NT2/D1 (cell line): ENCODE measurements around the gene SSU72.

Source experiments
- DNase-seq: peaks from one replicate; pipeline ENCODE4 v3.0.0-alpha.2; 2011; ENCODE audit warnings: low read depth, low spot score
- H3K27me3 ChIP-seq: 2 replicates; pipeline ENCODE4 v1.6.0; 2011; ENCODE audit warnings: mild to moderate bottlenecking; ENCODE audit not compliant: insufficient read length, insufficient read depth
- H3K36me3 ChIP-seq: 2 replicates; pipeline ENCODE4 v1.6.1; 2011; ENCODE audit warnings: mild to moderate bottlenecking, low read length, mixed read lengths; ENCODE audit not compliant: insufficient read depth, insufficient read length
- H3K4me1 ChIP-seq: 2 replicates; pipeline ENCODE4 v1.5.1; 2011; ENCODE audit not compliant: insufficient read depth, insufficient read length
- H3K4me3 ChIP-seq: 2 replicates; pipeline ENCODE4 v1.5.1; 2011; ENCODE audit warnings: low read depth; ENCODE audit not compliant: insufficient read length
- H3K9ac ChIP-seq: 2 replicates; pipeline ENCODE4 v1.6.0; 2011; ENCODE audit warnings: low read depth; ENCODE audit not compliant: insufficient read length
- H3K9me3 ChIP-seq: 2 replicates; pipeline ENCODE4 v1.5.1; 2011; ENCODE audit warnings: mild to moderate bottlenecking, low read length; ENCODE audit not compliant: insufficient read depth
- SUZ12 ChIP-seq: IDR thresholded peaks from 2 replicates; pipeline ENCODE4 v1.6.1; 2011; ENCODE audit not compliant: insufficient read length, insufficient read depth; ENCODE audit errors: extremely low read depth
- YY1 ChIP-seq: IDR thresholded peaks from 2 replicates; pipeline ENCODE4 v1.6.1; 2011; ENCODE audit not compliant: insufficient read length, insufficient read depth
- ZNF274 ChIP-seq: IDR thresholded peaks from 2 replicates; pipeline ENCODE4 v1.6.1; 2011; ENCODE audit warnings: mild to moderate bottlenecking, low read depth, low read length

The SSU72 gene

DNA sequence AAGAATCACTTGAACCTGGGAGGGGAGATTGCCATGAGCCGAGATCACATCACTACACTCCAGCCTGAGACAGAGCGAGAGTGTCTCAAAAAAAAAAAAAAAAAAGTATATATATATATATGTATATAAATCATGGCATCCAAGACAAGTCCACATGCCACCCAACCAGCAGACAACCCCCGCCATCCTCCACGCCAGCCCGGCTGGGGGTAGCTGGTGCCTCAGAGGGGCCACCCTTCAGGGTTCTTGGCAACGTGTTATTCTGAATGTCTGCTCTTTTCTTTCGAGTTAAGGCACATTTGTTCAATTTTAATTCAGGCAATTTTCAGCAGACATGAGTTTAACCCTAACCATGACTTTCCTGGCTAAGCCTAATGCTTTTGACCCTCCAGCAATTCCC is 24.6 kb downstream of the SSU72 start:
- Histone ChIP-seq H3K4me3 (no peak overlapping the region), H3K4me1 (peaks cover 20% of the 10 kb centered on the region), H3K9ac (no peak overlapping the region), H3K36me3 (peaks cover 73% of the 10 kb centered on the region), H3K27me3 (no peaks in the 10 kb centered on the region), H3K9me3 (no peaks in the 10 kb centered on the region)
- TF ChIP-seq YY1, result no peak
- no peak for TF ChIP-seq SUZ12
- TF ChIP-seq ZNF274, result no peak
- no peak for DNase-seq

DNA sequence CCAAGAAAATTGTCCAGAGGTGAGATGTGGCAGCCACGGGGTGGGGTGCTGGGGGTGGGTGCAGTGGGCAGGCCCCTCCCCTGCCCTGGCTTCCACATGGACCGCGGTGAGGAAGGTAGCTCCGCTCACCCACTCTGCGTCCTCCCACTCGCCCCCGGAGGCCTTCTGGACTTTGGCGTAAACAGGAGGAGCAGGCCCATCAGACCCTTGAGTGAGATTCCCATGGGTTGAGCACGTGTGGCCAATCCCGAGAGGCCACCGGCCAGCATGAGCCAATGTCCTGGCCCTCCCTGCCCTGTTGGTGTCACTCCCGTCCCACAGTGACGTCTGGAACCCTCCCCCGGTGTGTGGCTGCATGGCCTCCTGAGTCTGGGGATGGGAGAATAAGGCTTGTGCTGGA is 26.1 kb downstream of the SSU72 start:
- peaks cover 70% of the 10 kb centered on the region for H3K36me3 ChIP-seq
- TF ChIP-seq SUZ12, result no peak
- TF ChIP-seq ZNF274, result no peak
- TF ChIP-seq YY1, result no peak
- H3K27me3 ChIP-seq, result no peaks in the 10 kb centered on the region
- H3K9ac ChIP-seq, result no peak overlapping the region
- DNase-seq, result no peak
- H3K4me1 ChIP-seq, result peaks cover 16% of the 10 kb centered on the region
- no peaks in the 10 kb centered on the region for H3K9me3 ChIP-seq
- H3K4me3 ChIP-seq, result no peak overlapping the region

DNA sequence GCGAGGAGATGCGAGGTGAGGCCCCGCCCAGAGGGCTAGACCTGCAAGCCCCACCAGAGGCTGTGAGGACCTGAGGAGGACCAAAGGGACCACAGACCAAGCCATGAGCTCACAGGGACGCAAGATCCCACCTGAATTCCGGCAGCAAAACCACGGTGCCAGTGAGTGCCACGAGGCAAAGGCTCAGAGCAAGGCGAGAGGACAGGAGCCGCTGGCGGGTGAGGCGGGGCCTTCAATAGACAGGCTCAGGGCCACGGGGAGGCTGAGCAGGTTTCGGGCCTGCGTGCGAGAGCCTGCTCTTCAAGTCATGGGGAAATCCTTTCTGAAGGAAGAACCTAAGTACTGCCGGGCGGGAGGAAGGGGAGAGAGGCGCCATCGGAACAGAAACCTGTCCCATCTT is 27.2 kb downstream of the SSU72 start:
- Histone ChIP-seq H3K4me1 (peaks cover 16% of the 10 kb centered on the region), H3K27me3 (no peaks in the 10 kb centered on the region), H3K36me3 (peaks cover 75% of the 10 kb centered on the region), H3K9ac (no peak overlapping the region), H3K9me3 (no peaks in the 10 kb centered on the region), H3K4me3 (no peak overlapping the region)
- DNase-seq, result no peak
- TF ChIP-seq YY1 (no peak), SUZ12 (no peak), ZNF274 (no peak)

DNA sequence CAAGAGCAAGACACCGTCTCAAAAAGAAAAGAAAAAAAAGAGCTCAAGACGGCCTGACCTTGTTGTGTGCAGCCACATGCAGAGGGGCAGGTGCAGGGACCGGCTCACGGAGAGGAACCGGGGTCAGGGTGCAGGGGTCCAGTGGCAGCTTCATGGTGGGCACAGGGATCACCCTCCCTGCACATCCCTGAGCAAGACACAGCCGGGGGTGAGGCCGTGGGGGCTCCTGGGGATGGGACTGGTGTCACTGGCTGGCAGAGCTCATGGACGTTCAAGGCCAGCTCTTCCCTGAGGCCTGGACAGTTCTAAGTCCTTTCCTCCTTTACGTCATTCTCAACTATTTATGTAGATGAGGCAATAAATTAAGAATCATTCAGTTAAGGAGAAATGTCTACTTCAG is 27.7 kb downstream of the SSU72 start:
- Histone ChIP-seq H3K9me3 (no peaks in the 10 kb centered on the region), H3K9ac (no peak overlapping the region), H3K36me3 (peaks cover 75% of the 10 kb centered on the region), H3K27me3 (no peaks in the 10 kb centered on the region), H3K4me1 (peaks cover 16% of the 10 kb centered on the region), H3K4me3 (no peak overlapping the region)
- DNase-seq, result no peak
- TF ChIP-seq SUZ12 (no peak), YY1 (no peak), ZNF274 (no peak)

DNA sequence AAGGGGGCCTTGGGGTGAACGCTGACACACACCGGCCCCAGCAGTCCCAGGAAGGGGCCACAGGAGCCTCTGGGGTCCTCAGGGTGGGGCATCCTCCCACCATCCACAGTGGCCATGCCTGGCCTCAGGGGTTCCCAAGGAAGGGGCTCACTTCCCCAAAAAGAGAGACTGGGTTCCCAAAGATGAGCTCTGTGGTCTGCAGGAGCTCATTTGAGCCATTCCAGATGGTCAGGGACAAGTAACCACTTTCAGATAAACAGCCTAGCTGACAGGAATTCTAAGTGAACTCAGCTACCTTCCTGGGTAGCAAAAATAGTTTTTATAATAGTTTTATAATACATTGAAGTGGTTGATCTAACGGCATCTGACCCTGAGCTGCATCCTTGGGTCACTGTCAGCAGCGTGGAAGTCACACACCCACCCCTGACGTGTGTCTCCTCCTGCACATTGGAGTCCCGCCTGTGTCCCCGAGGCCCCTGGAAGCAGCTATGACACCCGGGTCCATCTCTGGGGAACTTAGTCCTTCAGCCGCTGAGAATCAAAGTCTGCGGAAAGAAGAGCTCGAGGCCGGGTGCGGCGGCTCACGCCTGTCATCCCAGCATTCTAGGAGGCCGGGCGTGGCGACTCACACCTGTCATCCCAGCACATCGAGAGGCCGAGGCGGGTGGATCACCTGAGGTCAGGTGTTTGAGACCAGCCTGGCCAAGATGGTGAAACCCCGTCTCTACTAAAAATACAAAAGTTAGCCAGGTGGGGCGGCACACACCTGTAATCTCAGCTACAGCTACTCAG is 28.5 kb downstream of the SSU72 start:
- Histone ChIP-seq H3K4me3 (no peak overlapping the region), H3K9me3 (no peaks in the 10 kb centered on the region), H3K27me3 (no peaks in the 10 kb centered on the region), H3K36me3 (peaks cover 77% of the 10 kb centered on the region), H3K4me1 (peaks cover 10% of the 10 kb centered on the region), H3K9ac (no peak overlapping the region)
- TF ChIP-seq SUZ12 (no peak), ZNF274 (no peak), YY1 (no peak)
- DNase-seq, result no peak

DNA sequence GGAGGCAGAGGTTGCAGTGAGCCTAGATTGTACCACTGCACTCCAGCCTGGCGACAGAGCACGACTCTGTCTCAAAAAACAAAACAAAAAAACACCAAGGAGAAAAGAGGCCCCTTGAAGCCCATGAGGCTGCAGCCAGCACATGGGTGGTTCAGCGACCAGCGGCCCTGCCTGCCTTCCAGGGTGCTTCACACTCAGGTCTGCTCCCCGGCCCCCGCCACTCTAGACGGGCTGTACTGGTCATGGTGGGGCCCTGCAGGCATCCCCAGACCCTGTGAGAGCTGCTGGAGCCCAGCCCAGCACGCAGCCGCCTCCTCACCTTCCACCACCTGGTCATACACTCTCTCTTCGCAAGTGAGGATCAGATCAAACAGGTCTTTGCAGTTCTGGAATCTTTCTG is 30.1 kb downstream of the SSU72 start:
- Histone ChIP-seq H3K4me3 (no peak overlapping the region), H3K27me3 (no peaks in the 10 kb centered on the region), H3K4me1 (peaks cover 6% of the 10 kb centered on the region), H3K9ac (no peak overlapping the region), H3K36me3 (peaks cover 71% of the 10 kb centered on the region), H3K9me3 (no peaks in the 10 kb centered on the region)
- no peak for DNase-seq
- TF ChIP-seq ZNF274 (no peak), SUZ12 (no peak), YY1 (no peak)

DNA sequence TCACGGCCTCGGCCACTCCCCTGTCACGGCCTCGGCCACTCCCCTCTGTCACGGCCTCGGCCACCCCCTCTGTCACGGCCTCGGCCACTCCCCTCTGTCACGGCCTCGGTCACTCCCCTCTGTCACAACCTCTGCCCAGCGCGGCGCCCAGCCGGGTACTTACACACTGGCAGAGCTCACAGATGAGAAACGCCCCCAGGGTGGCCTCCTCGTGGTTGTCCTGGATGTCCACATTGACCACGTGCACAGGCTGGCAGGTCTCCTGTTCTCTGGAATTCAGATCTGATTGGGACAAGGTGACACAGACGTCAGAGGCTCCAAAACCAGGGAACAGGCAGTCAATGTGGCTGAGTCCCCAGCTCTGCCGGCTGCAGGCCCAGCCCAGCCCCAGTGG is 31.0 kb downstream of the SSU72 start:
- Histone ChIP-seq H3K4me3 (no peak overlapping the region), H3K9me3 (no peaks in the 10 kb centered on the region), H3K9ac (no peak overlapping the region), H3K27me3 (no peaks in the 10 kb centered on the region), H3K4me1 (peaks cover 12% of the 10 kb centered on the region), H3K36me3 (peaks cover 70% of the 10 kb centered on the region)
- no peak for DNase-seq
- TF ChIP-seq YY1 (no peak), ZNF274 (no peak), SUZ12 (no peak)
